GM19328 (cell line): ENCODE measurements around the gene TRMT44.
"Not testable (repeated sequence)": the region's sequence is repeated elsewhere in the genome, so short reads cannot be mapped to it uniquely, and the experiment has no call there.

Experiments used
- ATAC-seq: cut with Tn5 transposase; IDR thresholded peaks from one replicate; pipeline ENCODE4 v1.9.1; 2021; ENCODE audit warnings: mild to moderate bottlenecking, moderate library complexity; ENCODE audit not compliant: unreplicated experiment

Gene TRMT44

GRCh38 chr4:8508740-8509139, 68.2 kb downstream of the TRMT44 start:
- ATAC-seq = no peak

GRCh38 chr4:8509311-8509950, 68.9 kb downstream of the TRMT44 start:
- ATAC-seq = no peak

GRCh38 chr4:8510191-8510590, 69.6 kb downstream of the TRMT44 start:
- no peak for ATAC-seq

GRCh38 chr4:8510611-8511285, 70.2 kb downstream of the TRMT44 start:
- no peak for ATAC-seq

GRCh38 chr4:8512510-8512909, 71.9 kb downstream of the TRMT44 start:
- no peak for ATAC-seq

GRCh38 chr4:8513080-8513479, 72.5 kb downstream of the TRMT44 start:
- not testable (repeated sequence) for ATAC-seq

- no peak for ATAC-seq
These were observed 73.4 kb downstream of the TRMT44 start for GRCh38 chr4:8513931-8514330.

- ATAC-seq = no peak
These were observed 73.8 kb downstream of the TRMT44 start for GRCh38 chr4:8514391-8514790.

- ATAC-seq = no peak
These were observed 74.9 kb downstream of the TRMT44 start for GRCh38 chr4:8515316-8516060.

- ATAC-seq = no peak
These were observed 75.5 kb downstream of the TRMT44 start for GRCh38 chr4:8516061-8516573.

GRCh38 chr4:8516996-8517550, 76.5 kb downstream of the TRMT44 start:
- no peak for ATAC-seq

GRCh38 chr4:8517946-8518345, 77.4 kb downstream of the TRMT44 start:
- no peak for ATAC-seq

GRCh38 chr4:8522160-8523120, 81.9 kb downstream of the TRMT44 start:
- no peak for ATAC-seq

- no peak for ATAC-seq
These were observed 82.6 kb downstream of the TRMT44 start for GRCh38 chr4:8523175-8523574.

- ATAC-seq = no peak
These were observed 83.2 kb downstream of the TRMT44 start for GRCh38 chr4:8523766-8524165.

GRCh38 chr4:8524595-8525382, 84.2 kb downstream of the TRMT44 start:
- no peak for ATAC-seq

- ATAC-seq = no peak
These were observed 85.0 kb downstream of the TRMT44 start for GRCh38 chr4:8525383-8526120.
